Dermis microvascular lymphatic vessel endothelial cell (primary cell): ENCODE results near the gene NR4A1. TPM values are rescaled to one million over a fixed set of nuclear protein-coding genes. Genes with fewer than 3 reads are reported as not detected.
"Not testable (repeated sequence)": the region's sequence is repeated elsewhere in the genome, so short reads cannot be mapped to it uniquely, and the experiment has no call there.

Source experiments
- DNase-seq, 2 donors: peaks; one replicate each; pipeline versions ENCODE4 v3.0.0 to v3.0.0-alpha.2; 2010; ENCODE audit warnings: low read depth in 2 of 2
- total RNA-seq: library from RNA; depleted of rRNA; stranded (reverse); fragments of >200 nt; gene quantifications from 2 replicates; pipeline ENCODE4 v1.2.1, GENCODE V29; 2014

The NR4A1 gene
- total RNA-seq, 1 donor from 2014 or later = 0.77 TPM

DNA sequence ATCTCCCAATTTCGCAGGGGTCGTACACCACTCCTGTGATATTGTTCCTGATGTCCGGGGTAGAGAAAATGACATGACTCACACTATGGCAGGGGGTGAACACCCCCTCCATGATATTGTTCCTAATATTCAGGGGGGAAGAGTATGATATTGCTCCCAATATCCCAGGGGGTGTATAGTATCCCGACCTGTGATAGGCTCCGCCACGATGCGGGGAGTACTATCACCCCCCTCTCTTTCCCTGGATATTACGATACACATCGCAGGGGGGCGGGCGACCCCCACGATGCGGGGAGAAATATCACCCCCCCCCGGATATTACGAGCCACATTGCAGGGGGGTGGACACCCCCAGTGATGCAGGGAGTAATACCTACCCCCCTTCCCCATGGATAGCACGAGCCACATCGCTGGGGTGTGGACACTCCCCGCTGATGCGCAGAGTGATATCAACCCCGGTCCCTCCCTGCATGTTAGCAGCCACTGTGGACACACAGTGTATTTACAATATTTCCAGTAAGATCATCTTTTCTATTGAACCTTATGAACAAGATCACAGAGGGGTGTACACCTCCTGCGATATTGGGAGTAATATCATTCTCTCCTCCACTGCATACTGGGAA lies 45.9 kb downstream of the NR4A1 start:
- no peak for DNase-seq

- DNase-seq = not testable (repeated sequence)
These were observed 53.3 kb downstream of the NR4A1 start for GRCh38 chr12:52104431-52105089.

Other genes starting within 250 kb of the NR4A1 start
- 0.39 and 1.3 TPM in 2 replicates for gene FIGNL2, start 202.7 kb upstream of the NR4A1 start, total RNA-seq
- gene ANKRD33, start 163.3 kb upstream of the NR4A1 start, total RNA-seq = 0.13 and 0.26 TPM in 2 replicates
- gene ACVRL1, start 143.9 kb upstream of the NR4A1 start, total RNA-seq = 313 and 416 TPM in 2 replicates
- gene ACVR1B, start 99.7 kb upstream of the NR4A1 start, total RNA-seq = 8.3 and 14.2 TPM in 2 replicates
- gene TAMALIN, start 44.5 kb upstream of the NR4A1 start, total RNA-seq = 19.4 and 34.0 TPM in 2 replicates
- 52.8 and 58.3 TPM in 2 replicates for gene ATG101, start 18.5 kb downstream of the NR4A1 start, total RNA-seq
- under 0.01 TPM in 2 replicates for gene SMIM41, start 28.3 kb downstream of the NR4A1 start, total RNA-seq
- 0.13 and 0.39 TPM in 2 replicates for gene KRT80, start 140.6 kb downstream of the NR4A1 start, total RNA-seq
- gene KRT7, start 181.8 kb downstream of the NR4A1 start, total RNA-seq = 7.0 and 52.2 TPM in 2 replicates
- under 0.01 TPM in 1 of 2 replicates, not detected in the other for gene KRT86, start 223.2 kb downstream of the NR4A1 start, total RNA-seq
- 0.13 TPM in 1 of 2 replicates, not detected in the other for gene KRT81, start 240.1 kb downstream of the NR4A1 start, total RNA-seq